Measurements from ENCODE around the gene AUTS2.

AUTS2 gene

DNA sequence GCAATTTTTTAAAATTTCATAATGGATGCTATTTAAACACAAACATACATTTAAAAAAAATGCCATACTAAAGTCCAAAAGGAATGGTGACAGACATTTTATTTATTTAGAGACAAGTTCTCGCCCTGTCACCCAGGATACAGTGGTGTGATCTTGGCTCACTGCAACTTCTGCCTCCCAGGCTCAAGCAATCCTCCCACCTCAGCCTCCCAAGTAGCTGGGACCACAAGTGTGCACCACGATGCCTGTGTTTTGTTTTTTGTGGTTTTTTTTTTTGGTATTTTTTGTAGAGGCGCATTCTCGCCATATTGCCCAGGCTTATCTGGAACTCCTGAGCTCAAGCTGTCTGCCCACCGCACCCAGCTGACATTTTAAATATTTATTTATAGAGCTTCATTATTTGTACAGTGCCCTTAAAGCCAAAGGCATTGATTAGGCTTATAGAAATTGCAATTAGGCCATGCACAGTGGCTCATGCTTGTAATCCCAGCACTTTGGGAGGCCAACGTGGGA, 703.5 kb downstream of the AUTS2 start:
- DNase-seq (ENCODE audit: low read depth in 2 of 2), result no peak

DNA sequence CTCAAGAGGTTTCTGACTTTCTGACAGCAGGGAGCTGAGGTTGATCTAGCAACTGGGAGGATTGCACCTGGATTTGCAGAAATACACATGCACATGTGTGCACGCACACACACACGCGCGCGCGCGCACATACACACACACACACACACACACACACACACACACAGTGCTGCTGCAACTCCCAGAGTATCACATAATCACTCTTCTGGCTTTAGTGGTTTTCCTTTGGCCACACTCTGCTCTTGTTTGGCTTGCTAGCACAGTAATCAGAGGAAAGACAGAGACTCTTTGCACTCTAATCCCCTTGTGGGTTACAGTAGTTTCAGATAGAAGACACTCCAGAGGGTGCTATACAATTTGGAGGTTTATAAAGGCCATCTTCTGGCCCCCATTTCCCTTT, 705.0 kb downstream of the AUTS2 start:
- DNase-seq (ENCODE audit: low read depth in 2 of 2), result no peak

DNA sequence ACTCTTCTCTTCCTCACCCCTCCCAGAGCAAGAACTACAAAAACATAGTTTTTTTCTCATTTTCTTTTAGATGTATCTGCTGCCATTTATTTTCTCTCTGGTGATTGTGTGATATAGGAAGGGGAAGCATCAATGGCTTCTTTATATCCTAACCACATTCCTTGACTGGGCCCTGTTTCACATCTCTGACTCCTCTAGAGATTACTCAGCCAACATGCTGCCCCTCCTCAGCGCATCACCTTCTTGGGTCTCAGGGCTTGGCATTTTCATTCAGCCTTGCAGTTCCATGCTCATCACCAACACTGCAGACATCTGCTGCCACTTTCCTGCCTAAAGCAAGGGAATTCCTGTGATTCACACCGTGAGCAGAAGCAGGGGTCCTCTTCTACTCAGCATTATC, 705.5 kb downstream of the AUTS2 start:
- DNase-seq (ENCODE audit: low read depth in 2 of 2), result no peak

DNA sequence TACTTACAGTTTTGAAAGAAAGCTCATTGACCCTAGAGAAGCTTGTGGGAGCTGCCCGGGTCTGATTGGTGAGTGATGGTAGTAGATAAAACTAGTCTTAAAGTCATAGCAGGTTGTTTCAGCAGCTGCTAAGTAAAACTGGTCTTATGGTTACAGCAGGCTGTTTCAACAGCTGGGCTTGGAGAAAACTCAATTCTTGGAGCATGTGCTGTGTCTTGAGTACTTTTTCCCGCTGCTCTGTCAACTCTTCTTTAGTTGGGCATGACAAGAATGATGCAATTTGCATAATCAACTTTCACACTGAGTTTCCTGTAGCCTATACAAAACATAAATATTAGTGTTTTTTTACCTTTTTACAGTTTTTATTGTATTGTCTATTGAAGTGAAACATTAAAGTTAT, 707.9 kb downstream of the AUTS2 start:
- DNase-seq (ENCODE audit: low read depth in 2 of 2), result no peak

GRCh38 chr7:70307544-70308106, 709.4 kb downstream of the AUTS2 start:
- no peak for DNase-seq (ENCODE audit: low read depth in 2 of 2)

- no peak for DNase-seq (ENCODE audit: low read depth in 2 of 2)
These were observed 714.1 kb downstream of the AUTS2 start for GRCh38 chr7:70312336-70312735.

DNA sequence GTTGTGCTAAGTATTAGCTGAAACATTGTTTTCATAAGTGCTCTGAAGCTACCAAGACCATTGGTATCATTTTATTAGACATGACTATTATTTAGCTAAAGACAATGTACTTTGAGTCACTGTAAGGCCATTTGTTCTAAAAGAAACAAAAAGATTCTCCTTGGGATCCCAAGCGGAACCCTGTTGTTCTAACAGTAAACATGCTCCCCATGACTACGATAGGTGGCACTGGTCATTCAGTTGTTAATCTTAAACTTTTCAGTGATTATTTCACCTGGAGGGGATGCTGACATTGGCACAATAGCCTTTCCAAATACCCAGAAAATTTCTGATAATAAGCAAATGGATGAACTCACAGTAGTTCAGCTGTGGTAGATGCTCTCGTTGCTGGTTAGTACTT, 715.0 kb downstream of the AUTS2 start:
- DNase-seq (ENCODE audit: low read depth in 2 of 2), result no peak

GRCh38 chr7:70313687-70314086, 715.4 kb downstream of the AUTS2 start:
- DNase-seq (ENCODE audit: low read depth in 2 of 2), result no peak

DNA sequence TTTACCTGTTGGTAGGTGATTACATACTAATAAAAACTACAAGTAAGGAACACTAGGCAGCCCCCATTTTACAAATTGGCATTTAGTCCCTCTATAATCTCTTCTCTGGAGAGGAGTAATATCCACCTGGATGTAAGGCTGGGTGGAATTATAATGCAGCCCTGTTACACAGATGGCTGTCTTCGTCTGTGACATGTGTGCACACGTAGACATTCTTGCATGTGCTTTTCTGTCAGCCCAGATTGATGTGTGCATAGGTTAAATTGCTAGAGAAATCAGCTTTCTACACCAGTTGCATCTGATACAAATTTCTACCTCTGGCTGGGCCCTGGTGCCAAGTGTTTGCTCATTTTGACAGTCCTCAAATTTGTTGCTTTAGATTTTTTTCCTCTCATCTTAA, 715.9 kb downstream of the AUTS2 start:
- DNase-seq (ENCODE audit: low read depth in 2 of 2), result no peak

DNA sequence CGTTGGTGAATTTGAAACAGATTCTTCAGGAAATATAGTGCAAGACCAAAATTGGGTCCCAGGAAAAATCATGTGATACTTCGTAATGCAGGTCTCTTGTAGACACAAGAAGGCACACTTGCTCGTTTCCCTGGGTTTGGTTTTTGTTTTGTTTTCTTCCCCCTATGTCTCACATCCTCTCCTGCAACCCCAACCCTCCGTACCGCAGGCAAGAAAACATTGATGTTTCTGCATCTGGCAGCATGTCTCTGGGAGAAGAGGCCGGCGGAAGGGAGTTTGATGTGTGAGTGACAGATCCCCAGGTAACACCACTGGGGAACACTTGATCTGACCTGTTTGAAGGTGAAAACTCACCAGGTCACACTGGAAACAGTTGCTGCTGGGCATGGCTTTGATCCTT, 718.5 kb downstream of the AUTS2 start:
- DNase-seq (ENCODE audit: low read depth in 2 of 2), result no peak

- DNase-seq (ENCODE audit: low read depth in 2 of 2), result no peak
These were observed 719.1 kb downstream of the AUTS2 start for GRCh38 chr7:70317356-70317755.

DNA sequence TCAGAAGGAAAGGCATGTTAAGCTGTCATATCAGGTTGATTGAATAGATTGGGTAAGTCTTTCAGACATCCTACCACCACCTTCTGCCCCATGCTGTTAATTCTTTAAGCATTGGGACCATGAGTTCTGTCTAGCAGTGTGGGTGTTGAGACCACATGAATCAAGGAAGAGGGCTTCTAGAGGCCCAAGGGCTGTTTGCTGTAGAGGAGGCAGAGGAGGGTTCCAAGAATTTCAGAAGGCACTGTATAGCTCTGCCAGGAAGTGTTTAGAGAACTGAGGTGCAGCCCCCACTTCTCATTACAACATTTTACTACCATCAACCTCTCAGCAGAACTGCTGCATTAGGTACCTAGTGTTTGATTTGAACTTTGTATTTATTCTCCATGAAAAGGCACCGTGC, 720.2 kb downstream of the AUTS2 start:
- DNase-seq (ENCODE audit: low read depth in 2 of 2), result no peak

DNA sequence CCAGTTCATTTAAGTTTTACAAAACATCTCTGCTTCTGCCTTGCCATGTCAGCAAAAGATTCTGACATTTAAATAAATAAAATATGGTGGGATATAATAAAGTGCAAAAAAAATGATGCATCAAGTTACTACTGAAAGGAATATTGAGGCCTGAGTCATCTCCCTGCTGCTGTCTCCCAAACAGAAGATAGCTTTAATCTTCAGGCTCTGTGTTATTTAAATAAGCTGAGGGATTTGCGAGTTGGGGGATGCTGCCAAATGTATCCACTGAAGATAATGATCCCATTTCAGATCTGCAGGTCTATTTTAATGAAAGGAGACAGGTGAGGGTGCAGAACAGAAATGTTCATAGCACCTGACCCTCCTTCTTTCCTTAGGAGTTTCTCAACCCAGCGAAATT, 720.8 kb downstream of the AUTS2 start:
- no peak for DNase-seq (ENCODE audit: low read depth in 2 of 2)

GRCh38 chr7:70321016-70321590, 722.8 kb downstream of the AUTS2 start:
- DNase-seq (ENCODE audit: low read depth in 2 of 2), result no peak

GRCh38 chr7:70322856-70323255, 724.6 kb downstream of the AUTS2 start:
- DNase-seq (ENCODE audit: low read depth in 2 of 2), result no peak

DNA sequence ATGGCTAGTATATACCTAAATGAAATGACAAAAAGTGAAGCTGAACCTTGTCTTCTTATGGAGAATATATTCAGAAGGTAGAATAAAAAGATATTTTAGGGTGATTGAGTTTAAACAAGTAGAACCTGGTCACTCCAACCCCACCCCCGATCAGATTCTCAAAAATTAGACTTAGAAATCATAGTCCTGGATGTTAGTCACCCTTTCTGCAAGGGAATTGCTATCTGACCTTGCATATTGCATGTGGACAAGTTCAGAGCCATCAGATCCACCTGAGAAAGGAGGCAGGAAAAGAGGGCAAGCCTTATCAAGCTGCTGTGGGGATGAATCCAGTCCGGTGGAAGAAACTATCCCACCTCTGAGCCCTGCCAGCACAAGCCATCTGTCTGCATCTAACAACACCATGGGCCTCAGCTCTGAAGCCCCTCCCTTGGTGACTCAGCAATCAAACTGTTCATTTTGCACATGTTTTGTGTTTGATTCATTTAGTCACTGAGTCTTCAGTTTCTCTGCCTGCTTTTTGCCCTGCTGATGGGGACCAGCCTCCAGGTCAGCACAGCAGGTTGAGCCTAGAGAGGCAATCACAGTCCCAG, 727.3 kb downstream of the AUTS2 start:
- DNase-seq (ENCODE audit: low read depth in 2 of 2), result no peak

- no peak for DNase-seq (ENCODE audit: low read depth in 2 of 2)
These were observed 736.0 kb downstream of the AUTS2 start for GRCh38 chr7:70334295-70334694.

DNA sequence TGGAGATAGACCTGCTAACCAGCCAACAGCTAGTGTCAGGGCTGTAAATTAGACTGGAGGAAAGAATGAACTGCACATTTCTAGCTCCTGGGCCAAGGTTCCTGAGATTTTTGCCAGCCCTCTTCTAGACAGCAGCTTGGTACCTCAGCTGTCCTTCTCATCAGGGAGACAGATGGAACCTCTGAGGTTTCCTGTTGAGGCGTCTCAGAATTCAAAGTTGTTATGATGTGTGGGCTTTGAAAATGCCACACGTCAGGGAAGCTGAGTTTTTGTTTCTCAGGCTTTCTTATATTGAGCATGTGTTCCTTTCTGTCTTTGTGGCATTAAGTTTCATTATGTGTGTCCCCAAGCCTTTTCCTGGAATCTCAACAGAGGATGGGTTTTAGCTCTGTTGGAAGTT, 736.6 kb downstream of the AUTS2 start:
- no peak for DNase-seq (ENCODE audit: low read depth in 2 of 2)

DNA sequence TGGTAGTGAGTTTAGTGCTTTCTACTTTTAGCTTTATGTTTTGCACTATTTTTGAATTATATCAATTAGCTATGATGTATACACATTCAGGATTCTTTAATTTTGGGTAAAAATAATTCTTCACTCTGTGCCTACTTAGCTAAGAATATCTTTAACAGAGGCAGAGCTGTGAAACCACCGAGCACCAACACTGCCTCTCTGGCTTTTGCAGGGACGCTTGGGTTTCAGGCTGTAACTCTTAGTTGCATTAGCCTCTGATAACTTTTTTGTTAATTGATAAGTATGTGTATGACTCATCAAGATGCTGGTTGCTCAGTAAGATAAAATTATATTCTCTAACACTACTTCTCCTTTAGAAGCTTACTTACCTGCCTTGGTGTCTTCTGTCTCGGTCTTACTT, 738.3 kb downstream of the AUTS2 start:
- no peak for DNase-seq (ENCODE audit: low read depth in 2 of 2)

GRCh38 chr7:70338015-70338414, 739.7 kb downstream of the AUTS2 start:
- no peak for DNase-seq (ENCODE audit: low read depth in 2 of 2)

GRCh38 chr7:70340236-70340635, 742.0 kb downstream of the AUTS2 start:
- DNase-seq (ENCODE audit: low read depth in 2 of 2), result no peak

GRCh38 chr7:70341446-70341845, 743.2 kb downstream of the AUTS2 start:
- no peak for DNase-seq (ENCODE audit: low read depth in 2 of 2)

DNA sequence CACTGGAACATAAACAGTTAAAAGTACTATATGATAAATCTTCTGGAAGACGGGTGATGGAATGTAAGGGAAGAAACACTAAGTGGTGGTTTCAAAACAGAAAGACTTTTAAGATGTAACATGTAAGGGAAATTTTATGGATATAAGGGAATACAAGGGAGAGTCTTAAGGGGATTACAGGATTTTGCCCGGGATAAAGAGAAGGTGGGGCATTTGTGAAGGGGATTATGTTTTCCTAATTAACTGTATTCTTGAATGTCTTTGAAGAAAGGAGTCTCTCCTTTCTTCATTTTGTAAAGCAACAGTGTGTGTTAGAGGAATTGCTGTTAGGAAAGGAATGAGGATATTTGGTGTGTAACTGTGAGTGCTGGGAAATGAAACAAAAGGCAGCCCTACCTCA, 745.2 kb downstream of the AUTS2 start:
- DNase-seq (ENCODE audit: low read depth in 2 of 2), result no peak

DNA sequence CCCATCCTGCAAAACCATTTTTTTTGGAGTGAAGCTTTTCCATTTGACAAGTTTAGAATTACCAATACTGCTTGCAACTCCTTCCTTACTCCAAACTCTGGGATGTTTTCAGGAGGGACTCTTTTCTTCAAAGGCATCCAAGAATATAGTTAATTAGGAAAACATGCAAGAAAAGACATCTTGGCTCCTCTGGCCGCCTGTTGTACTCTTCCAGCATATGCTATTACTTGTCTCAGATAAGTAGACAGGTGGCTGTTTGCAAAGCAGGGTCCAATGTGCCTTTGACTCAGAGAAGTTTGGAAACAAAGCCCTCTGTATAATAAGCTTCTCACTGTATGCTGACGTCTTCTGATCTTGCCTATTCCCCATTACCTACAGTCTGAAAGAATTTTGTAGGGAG, 746.5 kb downstream of the AUTS2 start:
- no peak for DNase-seq (ENCODE audit: low read depth in 2 of 2)
